ENCODE measurements around the gene TSPAN18. TPM values are rescaled to one million over a fixed set of nuclear protein-coding genes. Genes with fewer than 3 reads are reported as not detected.

TSPAN18 gene
- total RNA-seq, 2 donors from 2014 or later, result 2.0 to 7.7 TPM

- Histone ChIP-seq H3K4me1 (ENCODE audit: control insufficient read depth in 1 of 2, low read depth in 2 of 2) (no peaks in the 10 kb centered on the region), H3K9me3 (no peaks in the 10 kb centered on the region), H3K36me3 (no peaks in the 10 kb centered on the region), H3K27me3 (replicated peaks; ENCODE audit: insufficient read depth) (no peaks in the 10 kb centered on the region), H3K27ac (no peak overlapping the region), H3K4me3 (no peak overlapping the region)
- no peak for DNase-seq (ENCODE audit: low spot score)
- TF ChIP-seq CTCF (IDR thresholded peaks at IDR 0.05), result no peak
- ATAC-seq (ENCODE audit: insufficient number of reproducible peaks, low FRiP score, low read depth), result no peak
Observed at GRCh38 chr11:44689265-44689664, 37.5 kb upstream of the TSPAN18 start.

GRCh38 chr11:44690651-44691050 lies 36.1 kb upstream of the TSPAN18 start:
- Histone ChIP-seq H3K27me3 (replicated peaks; ENCODE audit: insufficient read depth) (no peaks in the 10 kb centered on the region), H3K4me3 (no peak overlapping the region), H3K9me3 (no peaks in the 10 kb centered on the region), H3K36me3 (no peaks in the 10 kb centered on the region), H3K4me1 (ENCODE audit: control insufficient read depth in 1 of 2, low read depth in 2 of 2) (no peaks in the 10 kb centered on the region), H3K27ac (no peak overlapping the region)
- no peak for ATAC-seq (ENCODE audit: insufficient number of reproducible peaks, low FRiP score, low read depth)
- DNase-seq (ENCODE audit: low spot score), result no peak
- no peak for TF ChIP-seq CTCF (IDR thresholded peaks at IDR 0.05)

- Histone ChIP-seq H3K36me3 (no peaks in the 10 kb centered on the region), H3K9me3 (no peaks in the 10 kb centered on the region), H3K27ac (no peak overlapping the region), H3K4me3 (no peak overlapping the region), H3K4me1 (ENCODE audit: control insufficient read depth in 1 of 2, low read depth in 2 of 2) (no peaks in the 10 kb centered on the region), H3K27me3 (replicated peaks; ENCODE audit: insufficient read depth) (no peaks in the 10 kb centered on the region)
- no peak for DNase-seq (ENCODE audit: low spot score)
- TF ChIP-seq CTCF (IDR thresholded peaks at IDR 0.05), result no peak
- ATAC-seq (ENCODE audit: insufficient number of reproducible peaks, low FRiP score, low read depth), result no peak
Observed at GRCh38 chr11:44692460-44692859, 34.3 kb upstream of the TSPAN18 start.

GRCh38 chr11:44693654-44694119 lies 33.1 kb upstream of the TSPAN18 start:
- H3K36me3 ChIP-seq, result no peaks in the 10 kb centered on the region
- DNase-seq (ENCODE audit: low spot score) (no peak), ATAC-seq (ENCODE audit: insufficient number of reproducible peaks, low FRiP score, low read depth) (no peak)
- H3K27me3 ChIP-seq (replicated peaks; ENCODE audit: insufficient read depth), result no peaks in the 10 kb centered on the region
- H3K4me1 ChIP-seq (ENCODE audit: control insufficient read depth in 1 of 2, low read depth in 2 of 2), result no peaks in the 10 kb centered on the region
- no peaks in the 10 kb centered on the region for H3K9me3 ChIP-seq
- TF ChIP-seq CTCF (IDR thresholded peaks at IDR 0.05), result no peak
- H3K27ac ChIP-seq, result no peak overlapping the region
- H3K4me3 ChIP-seq, result no peak overlapping the region

- H3K4me1 ChIP-seq (ENCODE audit: control insufficient read depth in 1 of 2, low read depth in 2 of 2), result no peaks in the 10 kb centered on the region
- DNase-seq (ENCODE audit: low spot score), result no peak
Observed at GRCh38 chr11:44694443-44694842, 32.3 kb upstream of the TSPAN18 start.

More at GRCh38 chr11:44694443-44694842, 32.3 kb upstream of the TSPAN18 start:
- Histone ChIP-seq H3K9me3 (no peaks in the 10 kb centered on the region), H3K36me3 (no peaks in the 10 kb centered on the region), H3K27ac (no peak overlapping the region), H3K27me3 (replicated peaks; ENCODE audit: insufficient read depth) (no peaks in the 10 kb centered on the region), H3K4me3 (no peak overlapping the region)
- no peak for ATAC-seq (ENCODE audit: insufficient number of reproducible peaks, low FRiP score, low read depth)
- no peak for TF ChIP-seq CTCF (IDR thresholded peaks at IDR 0.05)
